Measurements from ENCODE around the gene KIAA1755.

GRCh38 chr20:38256021-38256420 lies 4.5 kb downstream of the KIAA1755 start:
- TF ChIP-seq ZFX (IDR thresholded peaks at IDR 0.05; ENCODE audit: borderline replicate concordance) (no peak), CTCF (IDR thresholded peaks at IDR 0.05) (no peak)
